Islet of Langerhans (tissue), 1 donor: Measurements from ENCODE around the gene RASSF10.

Source experiments
- FAIRE-seq: peaks from one replicate; lab custom pipeline; 2011; peaks lifted over from hg19 to GRCh38; lab: Jason Lieb, UNC

Gene RASSF10

GRCh38 chr11:13061294-13061990 lies 52.3 kb downstream of the RASSF10 start:
- no peak for FAIRE-seq
